ENCODE data around the gene CAMK1D. TPM values are rescaled to one million over a fixed set of nuclear protein-coding genes. Genes with fewer than 3 reads are reported as not detected.

CAMK1D gene
- total RNA-seq, 1 donor from 2014 or later = 1.0 TPM

- H3K4me3 ChIP-seq (ENCODE audit: low read depth, low read length) = no peak overlapping the region
- TF ChIP-seq, protein P1, sequence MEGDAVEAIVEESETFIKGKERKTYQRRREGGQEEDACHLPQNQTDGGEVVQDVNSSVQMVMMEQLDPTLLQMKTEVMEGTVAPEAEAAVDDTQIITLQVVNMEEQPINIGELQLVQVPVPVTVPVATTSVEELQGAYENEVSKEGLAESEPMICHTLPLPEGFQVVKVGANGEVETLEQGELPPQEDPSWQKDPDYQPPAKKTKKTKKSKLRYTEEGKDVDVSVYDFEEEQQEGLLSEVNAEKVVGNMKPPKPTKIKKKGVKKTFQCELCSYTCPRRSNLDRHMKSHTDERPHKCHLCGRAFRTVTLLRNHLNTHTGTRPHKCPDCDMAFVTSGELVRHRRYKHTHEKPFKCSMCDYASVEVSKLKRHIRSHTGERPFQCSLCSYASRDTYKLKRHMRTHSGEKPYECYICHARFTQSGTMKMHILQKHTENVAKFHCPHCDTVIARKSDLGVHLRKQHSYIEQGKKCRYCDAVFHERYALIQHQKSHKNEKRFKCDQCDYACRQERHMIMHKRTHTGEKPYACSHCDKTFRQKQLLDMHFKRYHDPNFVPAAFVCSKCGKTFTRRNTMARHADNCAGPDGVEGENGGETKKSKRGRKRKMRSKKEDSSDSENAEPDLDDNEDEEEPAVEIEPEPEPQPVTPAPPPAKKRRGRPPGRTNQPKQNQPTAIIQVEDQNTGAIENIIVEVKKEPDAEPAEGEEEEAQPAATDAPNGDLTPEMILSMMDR (conservative IDR thresholded peaks at IDR 0.05; ENCODE audit: low read depth, low read length) = no peak
- no peak for DNase-seq (ENCODE audit: low read depth)
Measured at GRCh38 chr10:12726971-12727831, 377.9 kb downstream of the CAMK1D start.

- H3K4me3 ChIP-seq (ENCODE audit: low read depth, low read length) = no peak overlapping the region
- TF ChIP-seq, protein P1 (conservative IDR thresholded peaks at IDR 0.05; ENCODE audit: low read depth, low read length) = no peak
- DNase-seq (ENCODE audit: low read depth) = no peak
Measured at GRCh38 chr10:12727832-12728215, 378.5 kb downstream of the CAMK1D start.

DNA sequence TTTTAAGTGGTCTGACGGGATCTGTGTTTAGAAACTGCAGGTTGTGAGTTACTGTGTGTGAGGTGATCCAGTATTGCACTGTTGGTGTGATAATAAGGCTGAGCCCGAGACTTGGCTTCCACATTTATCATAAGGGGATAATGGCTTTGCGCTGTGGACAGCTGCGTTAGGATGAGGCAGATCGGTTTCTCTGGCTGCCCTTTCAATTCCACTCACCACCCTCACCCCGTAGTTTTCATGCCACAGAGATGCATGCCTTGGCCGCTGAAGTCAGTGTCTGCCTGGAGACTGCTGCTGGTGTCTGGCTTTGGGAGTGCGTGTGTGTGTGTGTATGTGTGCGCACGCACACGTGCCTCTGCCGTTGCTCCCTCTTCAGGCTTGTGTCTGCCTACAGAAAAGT, 379.1 kb downstream of the CAMK1D start:
- DNase-seq (ENCODE audit: low read depth) = no peak
- no peak overlapping the region for H3K4me3 ChIP-seq (ENCODE audit: low read depth, low read length)
- TF ChIP-seq, protein P1 (conservative IDR thresholded peaks at IDR 0.05; ENCODE audit: low read depth, low read length) = no peak

DNA sequence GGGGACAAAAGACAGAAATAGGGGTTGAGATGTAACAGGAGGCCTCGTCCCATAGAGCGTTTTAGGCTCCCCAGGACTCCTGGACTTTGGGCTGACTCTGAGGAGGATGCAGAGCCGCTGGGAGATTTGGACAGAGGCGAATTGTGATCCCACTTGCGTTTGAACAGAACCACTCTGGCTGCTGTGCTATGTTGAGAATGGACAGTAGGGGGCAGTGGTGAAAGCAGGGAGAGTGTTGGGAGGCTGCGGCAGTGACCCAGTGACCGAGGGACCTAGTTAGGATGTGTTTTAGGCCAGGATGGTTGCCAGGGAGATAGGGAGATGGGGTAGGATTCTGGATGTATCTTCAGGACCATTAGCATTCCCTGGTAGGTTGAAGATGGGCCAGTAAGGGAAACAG, 380.5 kb downstream of the CAMK1D start:
- TF ChIP-seq, protein P1 (conservative IDR thresholded peaks at IDR 0.05; ENCODE audit: low read depth, low read length) = peak; percentile 41
- DNase-seq (ENCODE audit: low read depth) = no peak
- H3K4me3 ChIP-seq (ENCODE audit: low read depth, low read length) = no peak overlapping the region

GRCh38 chr10:12730809-12731519, 381.6 kb downstream of the CAMK1D start:
- TF ChIP-seq, protein P1 (conservative IDR thresholded peaks at IDR 0.05; ENCODE audit: low read depth, low read length) = no peak
- no peak for DNase-seq (ENCODE audit: low read depth)
- no peak overlapping the region for H3K4me3 ChIP-seq (ENCODE audit: low read depth, low read length)

DNA sequence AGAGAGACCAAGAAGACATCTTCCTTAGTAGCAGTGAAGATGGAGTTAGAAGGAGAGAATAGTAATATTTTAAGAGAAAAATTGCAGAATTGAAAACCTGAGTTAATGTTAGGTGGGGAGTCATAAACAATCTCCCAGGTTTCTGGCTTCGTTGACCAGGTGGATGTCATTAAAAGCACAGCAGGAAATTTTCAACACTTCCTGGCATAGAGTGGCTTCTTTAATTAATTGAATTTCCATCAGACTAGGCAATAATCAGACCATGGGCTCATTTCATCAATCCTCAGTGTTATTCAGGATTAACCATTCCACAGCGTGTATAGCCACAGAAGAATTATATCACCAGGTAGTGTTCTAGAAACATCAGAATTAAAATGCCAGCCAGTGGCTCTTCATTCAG, 383.9 kb downstream of the CAMK1D start:
- no peak for DNase-seq (ENCODE audit: low read depth)
- TF ChIP-seq, protein P1 (conservative IDR thresholded peaks at IDR 0.05; ENCODE audit: low read depth, low read length) = no peak
- H3K4me3 ChIP-seq (ENCODE audit: low read depth, low read length) = no peak overlapping the region

Measured in epithelial cell of proximal tubule (primary cell).